IMR-90 (cell line): Measurements from ENCODE around the gene ZFP36. TPM values are rescaled to one million over a fixed set of nuclear protein-coding genes. Genes with fewer than 3 reads are reported as not detected.

Experiments used
- ATAC-seq: fragments of 200-7000 bp; cut with Tn5 transposase; 2 replicates; pipeline ENCODE4 v1.9.1; 2020; ENCODE audit warnings: low read depth, mild to moderate bottlenecking, moderate library complexity
- BruUV-seq: library from RNA; stranded (reverse); fragments of 400-500 nt; replicated peaks from 2 replicates; lab custom pipeline; 2021; lab: Mats Ljungman, UMichigan
- CTCF ChIA-PET: fragments of 300-600 bp; formaldehyde crosslinking; extraction: SDS; loops from one replicate; lab custom pipeline; 2021; ENCODE audit warnings: antibody characterized with exemption; lab: Yijun Ruan, JAX
- POLR2A ChIA-PET: fragments of 300-600 bp; sonication (Branson Sonifier 250); formaldehyde crosslinking; loops from one replicate; lab custom pipeline; 2022; ENCODE audit warnings: antibody characterized with exemption; ENCODE audit not compliant: unreplicated experiment; lab: Charles Lee
- DNase-seq: peaks from one replicate; pipeline ENCODE4 v3.0.0; 2013
- H2AFZ ChIP-seq: replicated peaks from 2 replicates; pipeline ENCODE3; 2013; ENCODE audit warnings: low read length, mild to moderate bottlenecking; ENCODE audit not compliant: poor library complexity
- H2AK5ac ChIP-seq: 2 replicates; pipeline ENCODE4 v1.6.1; 2013; ENCODE audit warnings: low read depth, low read length, inconsistent platforms
- H2AK9ac ChIP-seq: replicated peaks from 2 replicates; pipeline ENCODE3; 2013; ENCODE audit warnings: mild to moderate bottlenecking, low read depth, low read length, moderate library complexity; ENCODE audit not compliant: poor library complexity
- H2BK120ac ChIP-seq: 2 replicates; pipeline ENCODE4 v1.6.1; 2013; ENCODE audit warnings: low read depth, low read length, inconsistent platforms
- H2BK15ac ChIP-seq: 3 replicates; pipeline ENCODE4 v1.6.1; 2013; ENCODE audit warnings: low read depth, low read length, inconsistent platforms
- H2BK20ac ChIP-seq: 2 replicates; pipeline ENCODE4 v1.6.1; 2013; ENCODE audit warnings: low read depth, mild to moderate bottlenecking, inconsistent platforms, low read length, moderate library complexity
- H2BK5ac ChIP-seq: 2 replicates; pipeline ENCODE4 v1.6.1; 2013; ENCODE audit warnings: mild to moderate bottlenecking, low read depth, low read length, inconsistent platforms; ENCODE audit not compliant: poor library complexity, severe bottlenecking
- H3K14ac ChIP-seq: replicated peaks from 2 replicates; pipeline ENCODE4 v1.6.1; 2013; ENCODE audit warnings: low read depth, low read length, inconsistent platforms
- H3K18ac ChIP-seq: 2 replicates; pipeline ENCODE4 v1.6.1; 2013; ENCODE audit warnings: low read depth, low read length, control low read depth
- H3K23ac ChIP-seq: 2 replicates; pipeline ENCODE4 v1.6.1; 2013; ENCODE audit warnings: low read depth, low read length, inconsistent platforms
- H3K27ac ChIP-seq: 2 replicates; pipeline ENCODE4 v1.5.1; 2013; ENCODE audit warnings: mild to moderate bottlenecking, control low read depth, low read length; ENCODE audit not compliant: insufficient read depth
- H3K27me3 ChIP-seq: 2 replicates; pipeline ENCODE4 v1.6.1; 2013; ENCODE audit warnings: low read length; ENCODE audit not compliant: control insufficient read depth, insufficient read depth
- H3K36me3 ChIP-seq: 2 replicates; pipeline ENCODE4 v1.6.1; 2013; ENCODE audit warnings: low read length, mixed read lengths; ENCODE audit not compliant: control insufficient read depth, insufficient read depth
- H3K4ac ChIP-seq: 2 replicates; pipeline ENCODE4 v1.6.1; 2013; ENCODE audit warnings: low read depth, low read length, inconsistent platforms
- H3K4me1 ChIP-seq: 2 replicates; pipeline ENCODE4 v1.6.1; 2013; ENCODE audit warnings: low read length, mixed read lengths; ENCODE audit not compliant: control insufficient read depth, insufficient read depth
- H3K4me2 ChIP-seq: 2 replicates; pipeline ENCODE4 v1.6.1; 2013; ENCODE audit warnings: low read depth, mild to moderate bottlenecking, control low read depth, low read length, moderate library complexity
- H3K4me3 ChIP-seq: 2 replicates; pipeline ENCODE4 v1.5.1; 2013; ENCODE audit warnings: low read depth, mild to moderate bottlenecking, control low read depth, low read length, moderate library complexity; ENCODE audit not compliant: insufficient read depth
- H3K56ac ChIP-seq: 2 replicates; pipeline ENCODE4 v1.6.1; 2013; ENCODE audit warnings: low read length, inconsistent platforms; ENCODE audit not compliant: insufficient read depth; ENCODE audit errors: extremely low read depth
- H3K79me1 ChIP-seq, 2 experiments: 2 replicates each; pipeline ENCODE4 v1.6.1; 2013; ENCODE audit warnings: low read length in 2 of 2, inconsistent platforms in 1 of 2, low read depth in 1 of 2
- H3K9ac ChIP-seq: 2 replicates; pipeline ENCODE4 v1.6.1; 2013; ENCODE audit warnings: low read depth, low read length, control low read depth
- H3K9me1 ChIP-seq: 2 replicates; pipeline ENCODE4 v1.6.1; 2013; ENCODE audit warnings: low read length, inconsistent platforms; ENCODE audit not compliant: insufficient read depth
- H3K9me3 ChIP-seq: 2 replicates; pipeline ENCODE4 v1.6.1; 2013; ENCODE audit warnings: low read length; ENCODE audit not compliant: control insufficient read depth, insufficient read depth
- H4K20me1 ChIP-seq: 2 replicates; pipeline ENCODE4 v1.6.1; 2013; ENCODE audit warnings: low read length, inconsistent platforms; ENCODE audit not compliant: insufficient read depth
- H4K5ac ChIP-seq: 2 replicates; pipeline ENCODE4 v1.6.1; 2013; ENCODE audit warnings: mild to moderate bottlenecking, low read depth, low read length, control low read depth
- H4K8ac ChIP-seq, 2 experiments: 2 replicates each; pipeline ENCODE4 v1.6.1; 2013; ENCODE audit warnings: low read depth in 2 of 2, low read length in 2 of 2, control low read depth in 1 of 2, inconsistent platforms in 1 of 2
- H4K91ac ChIP-seq: 2 replicates; pipeline ENCODE4 v1.6.1; 2013; ENCODE audit warnings: low read depth, low read length, inconsistent platforms; ENCODE audit not compliant: insufficient read depth
- BHLHE40 ChIP-seq: fragments of 150-350 bp; IDR thresholded peaks from 2 replicates; pipeline ENCODE4 v1.6.1; 2016; ENCODE audit warnings: mild to moderate bottlenecking, low read depth, low read length
- CEBPB ChIP-seq: IDR thresholded peaks from 2 replicates; pipeline ENCODE4 v1.6.1; 2012; ENCODE audit warnings: low read depth, low read length, improper control_type of control experiment
- CHD1 ChIP-seq: IDR thresholded peaks from 2 replicates; pipeline ENCODE4 v1.6.1; 2012; ENCODE audit warnings: low read depth, low read length, improper control_type of control experiment
- MAFK ChIP-seq: IDR thresholded peaks from 2 replicates; pipeline ENCODE4 v1.6.1; 2012; ENCODE audit warnings: low read depth, low read length, improper control_type of control experiment
- MAZ ChIP-seq: IDR thresholded peaks from 2 replicates; pipeline ENCODE4 v1.6.1; 2012; ENCODE audit warnings: low read depth, mild to moderate bottlenecking, low read length, improper control_type of control experiment, moderate library complexity, borderline replicate concordance
- MXI1 ChIP-seq: IDR thresholded peaks from 2 replicates; pipeline ENCODE4 v1.6.1; 2012; ENCODE audit warnings: low read depth, mild to moderate bottlenecking, low read length, moderate library complexity, borderline replicate concordance
- NFE2L2 ChIP-seq: fragments of 150-350 bp; IDR thresholded peaks from 2 replicates; pipeline ENCODE4 v1.6.1; 2016; ENCODE audit warnings: low read depth, mild to moderate bottlenecking, low read length
- POLR2A ChIP-seq: IDR thresholded peaks from 2 replicates; pipeline ENCODE4 v1.6.1; 2012; ENCODE audit warnings: mild to moderate bottlenecking, low read depth, low read length
- RAD21 ChIP-seq: IDR thresholded peaks from 2 replicates; pipeline ENCODE4 v1.6.1; 2012; ENCODE audit warnings: low read length, improper control_type of control experiment
- RCOR1 ChIP-seq: IDR thresholded peaks from 2 replicates; pipeline ENCODE4 v1.6.1; 2012; ENCODE audit warnings: mild to moderate bottlenecking, low read length, improper control_type of control experiment; ENCODE audit not compliant: insufficient replicate concordance
- RFX5 ChIP-seq: IDR thresholded peaks from 2 replicates; pipeline ENCODE4 v1.8.0; 2012; ENCODE audit warnings: low read depth, mild to moderate bottlenecking, low read length, moderate library complexity
- WGBS, 2 experiments: methylation state at CpG; one replicate each; pipeline versions ENCODE4 v1.1.5 to v1.1.7; 2013; ENCODE audit warnings: missing lambda C conversion rate in 2 of 2; ENCODE audit not compliant: insufficient read length in 1 of 2; ENCODE audit errors: extremely low coverage in 2 of 2; 5-methylcytosine and 5-hydroxymethylcytosine counted together
- dilution Hi-C: fragments of 300-500 bp; cut with HindIII; formaldehyde crosslinking; loops from one replicate; pipeline ENCODE4 v1.14.3; 2018; ENCODE audit warnings: low sequenced_read_pairs; ENCODE audit not compliant: unreplicated experiment
- in situ Hi-C: fragments of 300-500 bp; cut with MboI; formaldehyde crosslinking; loops from 3 replicates; pipeline ENCODE4 v1.14.3; 2019; ENCODE audit warnings: low sequenced_read_pairs, inconsistent platforms, mixed read lengths
- intact Hi-C: fragments of 100-400 bp; cut with micrococcal nuclease; formaldehyde crosslinking; loops from 2 replicates; pipeline ENCODE4 v1.10.0; 2022
- polyA plus RNA-seq, 3 experiments: library from polyadenylated mRNA; depleted of rRNA; stranded (reverse); fragments of >200 nt; gene quantifications; 2 replicates each; pipeline ENCODE4 v1.2.3, GENCODE V29; 2012; ENCODE audit warnings: low replicate concordance in 1 of 3
- total RNA-seq: library from RNA; depleted of rRNA; stranded (reverse); fragments of >200 nt; gene quantifications from 2 replicates; pipeline ENCODE4 v1.2.3, GENCODE V29; 2012
- TF ChIP-seq, protein P1 (sequence below): fragments of 150-350 bp; IDR thresholded peaks from 2 replicates; pipeline ENCODE4 v1.6.1; 2016; ENCODE audit warnings: low read depth, mild to moderate bottlenecking, low read length, moderate library complexity, borderline replicate concordance
- TF ChIP-seq, protein P2 (sequence below): conservative IDR thresholded peaks from 2 replicates; pipeline ENCODE4 v1.5.1; 2012; ENCODE audit warnings: mild to moderate bottlenecking, low read depth, low read length, improper control_type of control experiment

Gene ZFP36
- total and polyA plus RNA-seq, 2 of the 4 experiments (the other 2 are of a cell fraction) = 1.4 to 45.0 TPM

DNA sequence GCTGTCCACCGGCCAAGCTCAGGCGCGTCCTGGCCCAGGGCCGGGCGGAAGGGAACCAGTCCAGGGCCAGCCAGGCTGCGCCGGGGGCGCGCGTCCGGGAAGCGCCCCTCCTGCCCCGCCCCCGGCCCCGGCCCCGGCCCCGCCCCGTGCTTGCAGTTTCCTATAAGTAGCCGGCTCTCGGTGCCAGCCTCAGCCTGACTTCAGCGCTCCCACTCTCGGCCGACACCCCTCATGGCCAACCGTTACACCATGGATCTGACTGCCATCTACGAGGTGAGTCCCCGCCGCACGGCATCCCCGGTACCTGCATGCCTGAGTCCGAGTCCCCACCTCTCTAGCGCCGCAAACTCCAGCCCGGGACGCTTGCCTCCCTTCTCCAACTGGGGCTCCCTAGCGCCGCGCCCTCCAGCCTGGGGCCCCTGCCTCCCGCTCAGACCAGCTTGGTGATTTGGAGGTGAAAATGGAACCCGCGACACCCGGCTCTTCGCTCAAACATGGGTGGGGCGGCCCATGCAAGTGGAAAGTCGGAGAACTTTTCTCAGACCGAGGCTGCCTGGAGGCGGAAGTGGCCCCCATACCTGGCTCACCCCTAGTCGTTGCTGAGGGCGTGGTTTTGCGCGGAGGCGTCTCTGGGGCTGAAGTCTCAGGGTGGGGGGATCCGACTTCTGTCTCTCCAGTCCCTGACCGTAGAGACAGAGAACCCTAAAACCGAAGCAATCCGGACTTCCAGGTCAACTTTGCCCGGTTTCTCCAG is at the start of gene ZFP36 (continued):
- TF ChIP-seq MAFK = no peak
- peak; percentile 35 for TF ChIP-seq RCOR1
- peak; percentile 99 for TF ChIP-seq CHD1
- TF ChIP-seq POLR2A = peak; percentile 98

- no peak overlapping the region for H4K8ac ChIP-seq
- TF ChIP-seq CEBPB (no peak), CHD1 (no peak), RCOR1 (no peak), MAZ (no peak), NFE2L2 (no peak), RFX5 (no peak), RAD21 (no peak), POLR2A (no peak), MXI1 (no peak), BHLHE40 (no peak)
- TF ChIP-seq, protein P1, sequence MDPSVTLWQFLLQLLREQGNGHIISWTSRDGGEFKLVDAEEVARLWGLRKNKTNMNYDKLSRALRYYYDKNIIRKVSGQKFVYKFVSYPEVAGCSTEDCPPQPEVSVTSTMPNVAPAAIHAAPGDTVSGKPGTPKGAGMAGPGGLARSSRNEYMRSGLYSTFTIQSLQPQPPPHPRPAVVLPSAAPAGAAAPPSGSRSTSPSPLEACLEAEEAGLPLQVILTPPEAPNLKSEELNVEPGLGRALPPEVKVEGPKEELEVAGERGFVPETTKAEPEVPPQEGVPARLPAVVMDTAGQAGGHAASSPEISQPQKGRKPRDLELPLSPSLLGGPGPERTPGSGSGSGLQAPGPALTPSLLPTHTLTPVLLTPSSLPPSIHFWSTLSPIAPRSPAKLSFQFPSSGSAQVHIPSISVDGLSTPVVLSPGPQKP = no peak
- TF ChIP-seq, protein P2, sequence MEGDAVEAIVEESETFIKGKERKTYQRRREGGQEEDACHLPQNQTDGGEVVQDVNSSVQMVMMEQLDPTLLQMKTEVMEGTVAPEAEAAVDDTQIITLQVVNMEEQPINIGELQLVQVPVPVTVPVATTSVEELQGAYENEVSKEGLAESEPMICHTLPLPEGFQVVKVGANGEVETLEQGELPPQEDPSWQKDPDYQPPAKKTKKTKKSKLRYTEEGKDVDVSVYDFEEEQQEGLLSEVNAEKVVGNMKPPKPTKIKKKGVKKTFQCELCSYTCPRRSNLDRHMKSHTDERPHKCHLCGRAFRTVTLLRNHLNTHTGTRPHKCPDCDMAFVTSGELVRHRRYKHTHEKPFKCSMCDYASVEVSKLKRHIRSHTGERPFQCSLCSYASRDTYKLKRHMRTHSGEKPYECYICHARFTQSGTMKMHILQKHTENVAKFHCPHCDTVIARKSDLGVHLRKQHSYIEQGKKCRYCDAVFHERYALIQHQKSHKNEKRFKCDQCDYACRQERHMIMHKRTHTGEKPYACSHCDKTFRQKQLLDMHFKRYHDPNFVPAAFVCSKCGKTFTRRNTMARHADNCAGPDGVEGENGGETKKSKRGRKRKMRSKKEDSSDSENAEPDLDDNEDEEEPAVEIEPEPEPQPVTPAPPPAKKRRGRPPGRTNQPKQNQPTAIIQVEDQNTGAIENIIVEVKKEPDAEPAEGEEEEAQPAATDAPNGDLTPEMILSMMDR = no peak
- H2BK5ac ChIP-seq = no peak overlapping the region
- no peak overlapping the region for H2BK15ac ChIP-seq
- no TSS peak for BruUV-seq
- H3K9ac ChIP-seq = no peak overlapping the region
- no peak overlapping the region for H2BK20ac ChIP-seq
- H3K4ac ChIP-seq = no peak overlapping the region
- no peaks in the 10 kb centered on the region for H3K9me3 ChIP-seq
- H3K18ac ChIP-seq = no peak overlapping the region
- no peak overlapping the region for H2AFZ ChIP-seq
- no peak overlapping the region for H3K4me3 ChIP-seq
- H3K79me1 ChIP-seq = peaks cover 24 to 73% of the 10 kb centered on the region in 2 experiments
- POLR2A ChIA-PET = no interaction called here
- no peak overlapping the region for H4K5ac ChIP-seq
- WGBS, 2 experiments = no CpG with 5 or more reads among the region's 3 CpGs
- H4K20me1 ChIP-seq = peaks cover 13% of the 10 kb centered on the region
- no peaks in the 10 kb centered on the region for H3K27me3 ChIP-seq
- no peak overlapping the region for H2AK9ac ChIP-seq
- no peak overlapping the region for H3K4me2 ChIP-seq
- H4K91ac ChIP-seq = no peak overlapping the region
- peaks cover 20% of the 10 kb centered on the region for H3K4me1 ChIP-seq
- no peak overlapping the region for H3K14ac ChIP-seq
- dilution Hi-C loops (no loop called here), in situ Hi-C loops (no loop called here), intact Hi-C loops (no loop called here)
- CTCF ChIA-PET = no interaction called here
- H3K23ac ChIP-seq = no peak overlapping the region
- peaks cover 50% of the 10 kb centered on the region for H3K36me3 ChIP-seq
- DNase-seq (no peak), ATAC-seq (no peak)
- H3K9me1 ChIP-seq = peaks cover 26% of the 10 kb centered on the region
- no peak overlapping the region for H3K27ac ChIP-seq
- no peak overlapping the region for H2BK120ac ChIP-seq
- H2AK5ac ChIP-seq = no peak overlapping the region
- no peak overlapping the region for H3K56ac ChIP-seq
These were observed 47.6 kb upstream of the ZFP36 start for GRCh38 chr19:39359026-39359425.
